ENCODE data around the gene BAHCC1. TPM values are rescaled to one million over a fixed set of nuclear protein-coding genes. Genes with fewer than 3 reads are reported as not detected.

Gene BAHCC1
- total and polyA plus RNA-seq, 9 of the 15 experiments (the other 6 are each of a cell fraction or from before 2014, with no cell fraction given): 0.14 to 26.9 (median 5.0) TPM

DNA sequence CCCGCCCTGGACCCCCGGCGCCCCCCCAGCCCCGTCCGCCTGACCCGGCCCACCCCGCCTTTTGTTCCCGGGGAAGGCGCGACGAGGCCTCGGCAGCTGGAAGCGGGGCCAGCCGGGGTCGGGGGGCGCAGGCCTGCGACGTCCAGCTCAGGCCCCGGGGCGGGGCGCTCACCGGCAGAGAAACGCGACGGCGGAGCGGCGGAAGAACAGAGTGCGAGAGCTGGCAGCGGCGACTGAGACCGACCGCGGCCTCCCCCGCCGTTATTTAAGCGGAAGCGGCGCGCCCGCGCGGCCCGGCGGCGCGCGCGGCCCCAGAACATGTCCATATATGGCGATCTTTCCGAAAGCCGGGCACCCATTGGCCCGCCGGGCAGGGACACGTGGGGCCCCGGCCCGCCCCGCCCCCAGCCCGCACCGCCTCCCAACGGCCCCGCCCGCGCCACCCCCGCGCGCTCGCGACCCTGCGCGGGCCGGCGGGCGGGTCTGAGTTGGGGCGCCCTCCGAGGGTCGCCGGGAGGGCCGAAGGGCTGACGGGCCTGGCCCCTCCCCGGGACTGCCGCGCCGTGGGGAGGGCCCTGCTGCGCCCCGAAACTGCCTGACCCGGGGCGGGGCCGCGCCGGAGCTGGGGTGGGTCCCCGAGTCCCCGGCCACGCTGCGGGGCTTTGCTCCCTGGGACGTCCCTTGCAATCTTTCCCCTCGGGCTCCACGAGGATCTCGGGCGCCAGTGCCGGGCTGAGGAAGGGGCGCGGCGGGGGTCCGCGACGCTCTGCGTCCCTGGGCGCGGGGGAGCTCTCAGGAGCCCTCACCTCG lies 117.5 kb downstream of the BAHCC1 start, which contains the start of gene ACTG1:
Gene ACTG1 (minus strand): TSS at position 238 of the 810 bp plus-strand sequence. CDS start 445 bp downstream, outside the sequence.
- in situ Hi-C loops (cut with MboI) (no loop called here), intact Hi-C loops (cut with micrococcal nuclease) (no loop called here)
- Histone ChIP-seq H3K9ac (ENCODE audit: insufficient read depth in 1 of 2, low read depth in 2 of 2, low read length in 2 of 2) (peak within 1 kb of the TSS; percentile 98 to 100), H3K79me2 (ENCODE audit: control insufficient read depth, insufficient read depth, low read length) (peaks cover 37% of the 10 kb centered on the region), H2AFZ (ENCODE audit: low read depth, low read length) (peak within 1 kb of the TSS; percentile 58), H3K27ac (ENCODE audit: extremely low read depth, low read depth, low read length) (peak within 1 kb of the TSS; percentile 96), H4K20me1 (replicated peaks; ENCODE audit: control insufficient read depth, insufficient read depth, low read length) (peaks cover 38% of the 10 kb centered on the region), H3K4me2 (ENCODE audit: insufficient read depth, low read length) (peak within 1 kb of the TSS; percentile 94), H3K27me3 (ENCODE audit: control insufficient read depth in 2 of 2, insufficient read depth in 2 of 2, low read length in 2 of 2) (no peaks in the 10 kb centered on the region), H3K9me1 (ENCODE audit: control insufficient read depth, insufficient read depth, low read length) (peaks cover 9% of the 10 kb centered on the region), H3K4me1 (replicated peaks in 1 of 2; ENCODE audit: control insufficient read depth in 2 of 2, insufficient read depth in 2 of 2, low read length in 2 of 2) (peaks cover 35 to 66% of the 10 kb centered on the region in 2 experiments; a peak in 4 of 5 replicates), H3K4me3 (peak within 1 kb of the TSS; percentile 86), H3K36me3 (ENCODE audit: control insufficient read depth, insufficient read depth, low read length) (peaks cover 37% of the 10 kb centered on the region), H3K9me3 (replicated peaks; ENCODE audit: control insufficient read depth, insufficient read depth, low read depth, low read length) (0 out of 2 replicates have a peak, but pooled peaks cover 1% of the 10 kb centered on the region)
- FAIRE-seq (no peak), DNase-seq (ENCODE audit: extremely low read depth in 1 of 4, low spot score in 3 of 4) (peak; percentile 93 to 97 (median 96)), ATAC-seq (peak; percentile 75)
- no TSS peak for BruUV-seq (replicated peaks)
- POLR2A ChIA-PET: interaction anchor here (0.5 to 6.4 kb wide), 27 partner anchors 10 to 594 kb away, joined by 3 to 132 read pairs (median 4); partner anchors contain the start of genes CEP131, FAAP100, MRPL12 and SLC38A10
- CTCF ChIA-PET (ENCODE audit: low intra/inter-chr PET ratio): interaction anchor here (0.6 to 0.7 kb wide), 2 partner anchors 29 to 218 kb away, joined by 3 read pairs; partner anchors contain the start of gene SLC38A10
- 2% methylated on average over 21 of the region's 111 CpGs for WGBS (ENCODE audit: insufficient coverage, low coverage, missing lambda C conversion rate)
- TF ChIP-seq, protein P1, sequence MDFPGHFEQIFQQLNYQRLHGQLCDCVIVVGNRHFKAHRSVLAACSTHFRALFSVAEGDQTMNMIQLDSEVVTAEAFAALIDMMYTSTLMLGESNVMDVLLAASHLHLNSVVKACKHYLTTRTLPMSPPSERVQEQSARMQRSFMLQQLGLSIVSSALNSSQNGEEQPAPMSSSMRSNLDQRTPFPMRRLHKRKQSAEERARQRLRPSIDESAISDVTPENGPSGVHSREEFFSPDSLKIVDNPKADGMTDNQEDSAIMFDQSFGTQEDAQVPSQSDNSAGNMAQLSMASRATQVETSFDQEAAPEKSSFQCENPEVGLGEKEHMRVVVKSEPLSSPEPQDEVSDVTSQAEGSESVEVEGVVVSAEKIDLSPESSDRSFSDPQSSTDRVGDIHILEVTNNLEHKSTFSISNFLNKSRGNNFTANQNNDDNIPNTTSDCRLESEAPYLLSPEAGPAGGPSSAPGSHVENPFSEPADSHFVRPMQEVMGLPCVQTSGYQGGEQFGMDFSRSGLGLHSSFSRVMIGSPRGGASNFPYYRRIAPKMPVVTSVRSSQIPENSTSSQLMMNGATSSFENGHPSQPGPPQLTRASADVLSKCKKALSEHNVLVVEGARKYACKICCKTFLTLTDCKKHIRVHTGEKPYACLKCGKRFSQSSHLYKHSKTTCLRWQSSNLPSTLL (IDR thresholded peaks at IDR 0.05): no peak
- peak; percentile 55 for TF ChIP-seq NEUROD1 (IDR thresholded peaks at IDR 0.05; ENCODE audit: borderline replicate concordance, low read depth, low read length, partially characterized antibody)
- peak; percentile 92 for TF ChIP-seq GTF2A2 (tag; IDR thresholded peaks at IDR 0.05)
- peak; percentile 97 for TF ChIP-seq ZNF395 (CRISPR knock-in tag; IDR thresholded peaks at IDR 0.05)
- TF ChIP-seq GTF2F1 (IDR thresholded peaks at IDR 0.05; ENCODE audit: low read depth, low read length): peak; percentile 95
- TF ChIP-seq CBX5 (IDR thresholded peaks at IDR 0.05; ENCODE audit: borderline replicate concordance, low read depth): no peak
- no peak for TF ChIP-seq OTX1 (CRISPR knock-in tag; IDR thresholded peaks at IDR 0.05)
- peak; percentile 59 for TF ChIP-seq GABPB1 (CRISPR knock-in tag; IDR thresholded peaks at IDR 0.05)
- peak; percentile 45; the same call in 1 of the 2 replicates for TF ChIP-seq FOXP1 (CRISPR knock-in tag; IDR thresholded peaks at IDR 0.05)
- TF ChIP-seq WHSC1 (IDR thresholded peaks at IDR 0.05; ENCODE audit: low read length): no peak
- no peak for TF ChIP-seq KDM1A (IDR thresholded peaks at IDR 0.05)
- no peak for TF ChIP-seq BCLAF1 (IDR thresholded peaks at IDR 0.05; ENCODE audit: borderline replicate concordance in 1 of 2, control insufficient read depth in 1 of 2, low read depth in 2 of 2, low read length in 1 of 2)
